HepG2 (cell line): ENCODE results near the gene E2F1. TPM values are rescaled to one million over a fixed set of nuclear protein-coding genes. Genes with fewer than 3 reads are reported as not detected.

Source experiments
- AKAP8 ChIP-seq: sonication (generic); formaldehyde crosslinking; IDR thresholded peaks from 2 replicates; pipeline ENCODE4 v1.5.1; 2020; ENCODE audit warnings: mild to moderate bottlenecking, missing genetic modification reagents
- CCAR2 ChIP-seq: fragments of 200-400 bp; formaldehyde crosslinking; optimal IDR thresholded peaks from 2 replicates; pipeline ENCODE3; 2018; ENCODE audit warnings: low read depth, mild to moderate bottlenecking, low read length, moderate library complexity
- CSRNP2 ChIP-seq: sonication (generic); formaldehyde crosslinking; conservative IDR thresholded peaks from 2 replicates; pipeline ENCODE4 v1.8.0; 2022; ENCODE audit warnings: low read depth, missing genetic modification reagents
- HMG20A ChIP-seq: IDR thresholded peaks from 2 replicates; pipeline ENCODE4 v1.6.1; 2016; ENCODE audit warnings: borderline replicate concordance
- HMGXB3 ChIP-seq: sonication (generic); formaldehyde crosslinking; IDR thresholded peaks from 2 replicates; pipeline ENCODE4 v1.4.0; 2020; ENCODE audit warnings: missing genetic modification reagents, borderline replicate concordance
- IRF9 ChIP-seq: sonication (generic); formaldehyde crosslinking; IDR thresholded peaks from 2 replicates; pipeline ENCODE4 v1.8.0; 2022; ENCODE audit warnings: missing genetic modification reagents, mild to moderate bottlenecking, borderline replicate concordance
- PBX2 ChIP-seq: IDR thresholded peaks from 2 replicates; pipeline ENCODE4 v1.6.1; 2016; ENCODE audit warnings: control low read depth
- PPARG ChIP-seq: conservative IDR thresholded peaks from 2 replicates; pipeline ENCODE4 v1.6.1; 2016; ENCODE audit warnings: missing biosample characterization, missing genetic modification reagents
- RFX3 ChIP-seq: IDR thresholded peaks from 2 replicates; pipeline ENCODE4 v1.6.1; 2016; ENCODE audit warnings: missing biosample characterization, missing genetic modification reagents
- SRSF4 ChIP-seq: fragments of 200-400 bp; formaldehyde crosslinking; IDR thresholded peaks from one replicate; pipeline ENCODE4 v1.6.1; 2018; ENCODE audit warnings: mild to moderate bottlenecking, low read depth, low read length, moderate library complexity; ENCODE audit not compliant: poor library complexity, severe bottlenecking
- ZNF143 ChIP-seq: sonication (generic); formaldehyde crosslinking; IDR thresholded peaks from 2 replicates; pipeline ENCODE4 v1.4.0; 2020; ENCODE audit warnings: missing genetic modification reagents
- ZNF550 ChIP-seq: sonication (generic); formaldehyde crosslinking; IDR thresholded peaks from 2 replicates; pipeline ENCODE4 v1.4.0; 2020; ENCODE audit warnings: mild to moderate bottlenecking, missing genetic modification reagents, borderline replicate concordance
- ZNF784 ChIP-seq: sonication (generic); formaldehyde crosslinking; IDR thresholded peaks from 2 replicates; pipeline ENCODE4 v1.5.1; 2020; ENCODE audit warnings: missing genetic modification reagents, mild to moderate bottlenecking, borderline replicate concordance
- polyA plus RNA-seq, 8 experiments: library from polyadenylated mRNA; depleted of rRNA in 3 of 8; stranded (reverse) in 7 of 8; unstranded in 1 of 8; fragments of >200 nt; fragmentation: Illumina TruSeq in 4 of 8; extraction: Trizol in 4 of 8; gene quantifications; 2 replicates each; pipeline versions ENCODE4 v1.2.1 to v1.2.3, GENCODE V29; 2011 to 2016; ENCODE audit warnings: low read depth in 4 of 8, missing spikeins in 1 of 8, mixed read lengths in 1 of 8; ENCODE audit not compliant: insufficient read depth in 1 of 8
- total RNA-seq, 5 experiments: library from RNA; depleted of rRNA; stranded (reverse); fragments of >200 nt; fragmentation: Illumina TruSeq; extraction: Trizol; gene quantifications; 2 replicates each; pipeline ENCODE4 v1.2.3, GENCODE V29; 2016; ENCODE audit warnings: low read depth in 1 of 5
- TF ChIP-seq, protein P1 (sequence below): sonication (generic); formaldehyde crosslinking; IDR thresholded peaks from 2 replicates; pipeline ENCODE4 v1.8.1; 2023; ENCODE audit warnings: mild to moderate bottlenecking, missing genetic modification reagents
- TF ChIP-seq, protein P2 (sequence below): IDR thresholded peaks from 2 replicates; pipeline ENCODE4 v1.6.1; 2012; ENCODE audit warnings: inconsistent platforms
- TF ChIP-seq, protein P3 (sequence below): sonication (generic); formaldehyde crosslinking; IDR thresholded peaks from 2 replicates; pipeline ENCODE4 v1.4.0; 2020; ENCODE audit warnings: missing genetic modification reagents

E2F1 gene
- total and polyA plus RNA-seq, 2 of the 13 experiments (the other 11 are each of a cell fraction or from before 2014, with no cell fraction given), result 25.5 to 39.4 TPM

DNA sequence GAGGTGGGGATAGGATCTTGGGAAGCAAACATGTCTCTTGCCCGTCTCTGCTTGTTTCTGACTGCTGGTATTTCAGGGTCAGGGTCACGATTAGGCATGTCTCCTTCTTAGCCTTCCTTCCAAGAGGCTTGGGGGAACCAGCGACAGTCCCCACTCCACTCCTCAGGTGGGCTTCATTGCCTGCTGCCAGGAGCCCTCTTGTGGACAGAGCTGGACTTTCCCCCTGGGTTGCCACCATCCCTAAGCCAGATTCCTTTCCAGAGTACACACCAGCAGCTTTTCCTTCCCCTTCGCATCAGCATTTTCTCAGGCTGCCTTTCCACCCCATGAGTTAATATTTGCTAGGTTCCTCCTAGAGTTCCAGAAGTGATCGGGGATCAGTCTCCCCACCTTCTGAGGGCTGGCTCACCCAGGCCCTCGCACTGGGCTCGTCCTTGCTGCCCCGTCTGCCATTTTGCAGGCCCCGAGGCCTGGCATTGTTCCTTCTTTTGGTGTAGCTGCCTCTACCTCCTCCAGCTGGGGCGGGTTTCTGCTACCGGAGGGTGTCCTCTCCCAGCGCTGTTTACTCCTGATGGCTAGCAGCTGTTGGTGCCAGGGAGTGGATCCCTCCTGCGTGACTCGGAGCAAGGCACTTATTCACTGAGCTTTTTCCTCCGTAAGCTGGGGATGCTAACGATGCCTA, 32.8 kb downstream of the E2F1 start (continued):
- TF ChIP-seq ZNF550 (CRISPR knock-in tag) (no peak), RFX3 (CRISPR knock-in tag) (no peak; the same call in 1 of the 2 replicates), AKAP8 (peak; percentile 92), CSRNP2 (CRISPR knock-in tag) (no peak), SRSF4 (no peak), PBX2 (CRISPR knock-in tag) (no peak), ZNF143 (CRISPR knock-in tag) (no peak), CCAR2 (no peak), HMGXB3 (no peak), PPARG (CRISPR knock-in tag) (no peak), ZNF784 (no peak; the same call in 1 of the 2 replicates), HMG20A (CRISPR knock-in tag) (no peak), IRF9 (CRISPR knock-in tag) (peak; percentile 55; the same call in 1 of the 2 replicates)
- TF ChIP-seq, protein P1, sequence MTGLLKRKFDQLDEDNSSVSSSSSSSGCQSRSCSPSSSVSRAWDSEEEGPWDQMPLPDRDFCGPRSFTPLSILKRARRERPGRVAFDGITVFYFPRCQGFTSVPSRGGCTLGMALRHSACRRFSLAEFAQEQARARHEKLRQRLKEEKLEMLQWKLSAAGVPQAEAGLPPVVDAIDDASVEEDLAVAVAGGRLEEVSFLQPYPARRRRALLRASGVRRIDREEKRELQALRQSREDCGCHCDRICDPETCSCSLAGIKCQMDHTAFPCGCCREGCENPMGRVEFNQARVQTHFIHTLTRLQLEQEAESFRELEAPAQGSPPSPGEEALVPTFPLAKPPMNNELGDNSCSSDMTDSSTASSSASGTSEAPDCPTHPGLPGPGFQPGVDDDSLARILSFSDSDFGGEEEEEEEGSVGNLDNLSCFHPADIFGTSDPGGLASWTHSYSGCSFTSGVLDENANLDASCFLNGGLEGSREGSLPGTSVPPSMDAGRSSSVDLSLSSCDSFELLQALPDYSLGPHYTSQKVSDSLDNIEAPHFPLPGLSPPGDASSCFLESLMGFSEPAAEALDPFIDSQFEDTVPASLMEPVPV (CRISPR knock-in tag), result no peak; the same call in 1 of the 2 replicates
- TF ChIP-seq, protein P2, sequence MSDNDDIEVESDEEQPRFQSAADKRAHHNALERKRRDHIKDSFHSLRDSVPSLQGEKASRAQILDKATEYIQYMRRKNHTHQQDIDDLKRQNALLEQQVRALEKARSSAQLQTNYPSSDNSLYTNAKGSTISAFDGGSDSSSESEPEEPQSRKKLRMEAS, result peak; percentile 48; the same call in 1 of the 2 replicates
- TF ChIP-seq, protein P3, sequence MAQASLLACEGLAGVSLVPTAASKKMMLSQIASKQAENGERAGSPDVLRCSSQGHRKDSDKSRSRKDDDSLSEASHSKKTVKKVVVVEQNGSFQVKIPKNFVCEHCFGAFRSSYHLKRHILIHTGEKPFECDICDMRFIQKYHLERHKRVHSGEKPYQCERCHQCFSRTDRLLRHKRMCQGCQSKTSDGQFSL (CRISPR knock-in tag), result no peak
